ENCODE results near the gene GRK3.

DNA sequence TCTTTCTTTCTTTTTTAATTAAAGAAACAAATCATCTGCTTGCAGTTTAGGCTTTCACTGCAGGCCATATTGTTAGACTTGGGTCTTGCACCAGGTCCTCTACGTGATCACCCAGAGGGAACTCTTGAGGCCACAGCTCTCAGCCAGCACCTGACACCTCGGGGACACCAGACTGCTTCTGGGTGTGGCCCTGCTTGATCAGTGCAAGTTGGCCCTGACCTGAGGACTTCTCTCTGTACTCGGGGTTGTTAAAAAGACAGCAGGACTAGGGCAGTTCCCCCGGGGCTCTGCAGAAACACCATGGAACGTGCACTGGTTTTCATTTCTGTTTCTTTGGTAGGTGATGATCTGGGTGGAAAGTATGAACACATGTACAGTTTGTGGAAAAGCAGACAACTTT lies 126.3 kb downstream of the GRK3 start:
- TF ChIP-seq POLR2A (IDR thresholded peaks at IDR 0.05; ENCODE audit: extremely low read depth, insufficient read length) (no peak), MYC (IDR thresholded peaks at IDR 0.05; ENCODE audit: low read depth, low read length) (no peak)
- TF ChIP-seq, protein P1, sequence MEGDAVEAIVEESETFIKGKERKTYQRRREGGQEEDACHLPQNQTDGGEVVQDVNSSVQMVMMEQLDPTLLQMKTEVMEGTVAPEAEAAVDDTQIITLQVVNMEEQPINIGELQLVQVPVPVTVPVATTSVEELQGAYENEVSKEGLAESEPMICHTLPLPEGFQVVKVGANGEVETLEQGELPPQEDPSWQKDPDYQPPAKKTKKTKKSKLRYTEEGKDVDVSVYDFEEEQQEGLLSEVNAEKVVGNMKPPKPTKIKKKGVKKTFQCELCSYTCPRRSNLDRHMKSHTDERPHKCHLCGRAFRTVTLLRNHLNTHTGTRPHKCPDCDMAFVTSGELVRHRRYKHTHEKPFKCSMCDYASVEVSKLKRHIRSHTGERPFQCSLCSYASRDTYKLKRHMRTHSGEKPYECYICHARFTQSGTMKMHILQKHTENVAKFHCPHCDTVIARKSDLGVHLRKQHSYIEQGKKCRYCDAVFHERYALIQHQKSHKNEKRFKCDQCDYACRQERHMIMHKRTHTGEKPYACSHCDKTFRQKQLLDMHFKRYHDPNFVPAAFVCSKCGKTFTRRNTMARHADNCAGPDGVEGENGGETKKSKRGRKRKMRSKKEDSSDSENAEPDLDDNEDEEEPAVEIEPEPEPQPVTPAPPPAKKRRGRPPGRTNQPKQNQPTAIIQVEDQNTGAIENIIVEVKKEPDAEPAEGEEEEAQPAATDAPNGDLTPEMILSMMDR (IDR thresholded peaks at IDR 0.05; ENCODE audit: low read depth, low read length), result no peak
- TF ChIP-seq, protein P2, sequence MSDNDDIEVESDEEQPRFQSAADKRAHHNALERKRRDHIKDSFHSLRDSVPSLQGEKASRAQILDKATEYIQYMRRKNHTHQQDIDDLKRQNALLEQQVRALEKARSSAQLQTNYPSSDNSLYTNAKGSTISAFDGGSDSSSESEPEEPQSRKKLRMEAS (IDR thresholded peaks at IDR 0.05; ENCODE audit: low read depth, low read length), result no peak
